Activated T-cell treated with anti-CD3 and anti-CD28 coated beads, Interleukin-2, amount 50 U/mL, for 72 hours (primary cell): ENCODE results near the gene TUBB3. TPM values are rescaled to one million over a fixed set of nuclear protein-coding genes. Genes with fewer than 3 reads are reported as not detected.
"Not testable (repeated sequence)": the region's sequence is repeated elsewhere in the genome, so short reads cannot be mapped to it uniquely, and the experiment has no call there.

Source experiments
- ATAC-seq, 2 donors: fragments of 150-1000 bp; cut with Tn5 transposase; replicated peaks in 1 of 2; 2 replicates each; pipeline ENCODE4 v1.10.0; 2021; ENCODE audit warnings: moderate library complexity in 2 of 2, mild to moderate bottlenecking in 1 of 2
- DNase-seq, 2 donors: peaks; one replicate each; pipeline ENCODE4 v3.0.0; 2021 to 2022; ENCODE audit warnings: mixed read lengths in 1 of 2
- H3K27ac Mint-ChIP-seq: one replicate; pipeline ENCODE4 v1.8.0; 2022; ENCODE audit warnings: mild to moderate bottlenecking, moderate library complexity, mixed read lengths
- H3K27me3 Mint-ChIP-seq: one replicate; pipeline ENCODE4 v1.8.0; 2022; ENCODE audit warnings: low read depth, mixed read lengths
- H3K36me3 Mint-ChIP-seq, 2 donors: one replicate each; pipeline ENCODE4 v1.8.0; 2022; ENCODE audit warnings: mixed read lengths in 2 of 2, mild to moderate bottlenecking in 1 of 2; ENCODE audit not compliant: insufficient read depth in 2 of 2
- H3K4me1 Mint-ChIP-seq: one replicate; pipeline ENCODE4 v1.8.0; 2022; ENCODE audit warnings: low read depth, mixed read lengths
- H3K4me3 Mint-ChIP-seq, 2 donors: one replicate each; pipeline ENCODE4 v1.8.0; 2022; ENCODE audit warnings: mild to moderate bottlenecking in 2 of 2, mixed read lengths in 2 of 2, moderate library complexity in 2 of 2
- H3K9me3 Mint-ChIP-seq, 2 donors: one replicate each; pipeline ENCODE4 v1.8.0; 2022; ENCODE audit warnings: mixed read lengths in 2 of 2
- total RNA-seq, 2 donors: library from RNA; stranded (reverse); gene quantifications; one replicate each; pipeline ENCODE4 v1.2.3, GENCODE V29; 2022

Gene TUBB3
- total RNA-seq, 2 donors from 2014 or later, result 1.3 to 2.7 TPM

- Mint-ChIP-seq H3K9me3 (no peaks in the 10 kb centered on the region), H3K4me3 (no peak overlapping the region), H3K4me1 (no peaks in the 10 kb centered on the region), H3K27me3 (no peaks in the 10 kb centered on the region), H3K27ac (no peak overlapping the region), H3K36me3 (peaks cover 3 to 8% of the 10 kb centered on the region in 2 donors)
- DNase-seq (no peak), ATAC-seq (no peak)
These were observed 16.8 kb upstream of the TUBB3 start for GRCh38 chr16:89906140-89907025.

- Mint-ChIP-seq H3K27me3 (no peaks in the 10 kb centered on the region), H3K4me1 (no peaks in the 10 kb centered on the region), H3K4me3 (no peak overlapping the region), H3K9me3 (no peaks in the 10 kb centered on the region), H3K36me3 (peaks cover 4 to 8% of the 10 kb centered on the region in 2 donors), H3K27ac (no peak overlapping the region)
- DNase-seq, result no peak
- no peak for ATAC-seq
These were observed 15.9 kb upstream of the TUBB3 start for GRCh38 chr16:89907055-89907814.

- Mint-ChIP-seq H3K4me1 (no peaks in the 10 kb centered on the region), H3K36me3 (peaks cover 4 to 10% of the 10 kb centered on the region in 2 donors), H3K4me3 (no peak overlapping the region), H3K9me3 (no peaks in the 10 kb centered on the region), H3K27me3 (no peaks in the 10 kb centered on the region), H3K27ac (no peak overlapping the region)
- no peak for ATAC-seq
- no peak for DNase-seq
These were observed 14.9 kb upstream of the TUBB3 start for GRCh38 chr16:89908236-89908635.

- Mint-ChIP-seq H3K36me3 (peaks cover 9 to 10% of the 10 kb centered on the region in 2 donors), H3K27ac (no peak overlapping the region), H3K4me1 (no peaks in the 10 kb centered on the region), H3K27me3 (no peaks in the 10 kb centered on the region), H3K4me3 (no peak overlapping the region), H3K9me3 (peaks cover 0 to 5% of the 10 kb centered on the region in 2 donors)
- DNase-seq (peak; percentile 72 to 76), ATAC-seq (peak; percentile 83)
These were observed 13.1 kb upstream of the TUBB3 start for GRCh38 chr16:89909777-89910716.

- Mint-ChIP-seq H3K4me1 (no peaks in the 10 kb centered on the region), H3K36me3 (peaks cover 9 to 10% of the 10 kb centered on the region in 2 donors), H3K27ac (no peak overlapping the region), H3K4me3 (no peak overlapping the region), H3K9me3 (peaks cover 0 to 5% of the 10 kb centered on the region in 2 donors), H3K27me3 (no peaks in the 10 kb centered on the region)
- ATAC-seq, result peak in 1 of 2 donors; percentile 4
- DNase-seq, result no peak
These were observed 12.3 kb upstream of the TUBB3 start for GRCh38 chr16:89910717-89911354.

- Mint-ChIP-seq H3K4me3 (no peak overlapping the region), H3K9me3 (peaks cover 0 to 5% of the 10 kb centered on the region in 2 donors), H3K27ac (no peak overlapping the region), H3K4me1 (no peaks in the 10 kb centered on the region), H3K27me3 (no peaks in the 10 kb centered on the region), H3K36me3 (peaks cover 9 to 10% of the 10 kb centered on the region in 2 donors)
- ATAC-seq (no peak), DNase-seq (no peak)
These were observed 11.8 kb upstream of the TUBB3 start for GRCh38 chr16:89911375-89911774.

- no peaks in the 10 kb centered on the region for H3K27me3 Mint-ChIP-seq
These were observed 11.0 kb upstream of the TUBB3 start for GRCh38 chr16:89912143-89912542.

GRCh38 chr16:89912627-89913026 is 10.5 kb upstream of the TUBB3 start:
- H3K4me3 Mint-ChIP-seq, result no peak overlapping the region
- peaks cover 4% of the 10 kb centered on the region for H3K4me1 Mint-ChIP-seq
- peaks cover 9 to 10% of the 10 kb centered on the region in 2 donors for H3K36me3 Mint-ChIP-seq
- H3K27ac Mint-ChIP-seq, result no peak overlapping the region
- peaks cover 0 to 5% of the 10 kb centered on the region in 2 donors for H3K9me3 Mint-ChIP-seq
- ATAC-seq (no peak), DNase-seq (no peak)
- no peaks in the 10 kb centered on the region for H3K27me3 Mint-ChIP-seq

More at GRCh38 chr16:89912143-89912542, 11.0 kb upstream of the TUBB3 start:
- Mint-ChIP-seq H3K4me3 (no peak overlapping the region), H3K27ac (no peak overlapping the region), H3K36me3 (peaks cover 9 to 10% of the 10 kb centered on the region in 2 donors), H3K9me3 (peaks cover 0 to 5% of the 10 kb centered on the region in 2 donors), H3K4me1 (no peaks in the 10 kb centered on the region)
- DNase-seq (no peak), ATAC-seq (no peak)

- peaks cover 13% of the 10 kb centered on the region for H3K4me1 Mint-ChIP-seq
- peaks cover 9 to 10% of the 10 kb centered on the region in 2 donors for H3K36me3 Mint-ChIP-seq
- ATAC-seq, result no peak
- peaks cover 3% of the 10 kb centered on the region for H3K27me3 Mint-ChIP-seq
- no peak overlapping the region for H3K4me3 Mint-ChIP-seq
- DNase-seq, result no peak
- peaks cover 0 to 5% of the 10 kb centered on the region in 2 donors for H3K9me3 Mint-ChIP-seq
- no peak overlapping the region for H3K27ac Mint-ChIP-seq
These were observed 9.4 kb upstream of the TUBB3 start for GRCh38 chr16:89913408-89914387.

- H3K4me3 Mint-ChIP-seq, DNase-seq, H3K9me3 Mint-ChIP-seq, H3K36me3 Mint-ChIP-seq, ATAC-seq, H3K27ac Mint-ChIP-seq: not testable (repeated sequence)
- Mint-ChIP-seq H3K4me1 (peaks cover 23% of the 10 kb centered on the region), H3K27me3 (peaks cover 10% of the 10 kb centered on the region)
These were observed 8.4 kb upstream of the TUBB3 start for GRCh38 chr16:89914642-89915285.
